K562 treated with DMSO at 1 percent for 24 hours (cell line): ENCODE data around the gene C2orf68. TPM values are rescaled to one million over a fixed set of nuclear protein-coding genes. Genes with fewer than 3 reads are reported as not detected.

Source experiments
- total RNA-seq: library from RNA; unstranded; fragments of 300-600 nt; gene quantifications from 2 replicates; pipeline ENCODE4 v1.2.3, GENCODE V29; 2022; ENCODE audit warnings: low read depth; ENCODE audit not compliant: insufficient read depth

Gene C2orf68
- 42.4 and 47.8 TPM in 2 replicates for total RNA-seq

GRCh38 chr2:85611705-85612587 lies at the start of gene C2orf68:
Gene C2orf68 (minus strand): TSS chr2:85612066. CDS start chr2:85611984, 82 bp downstream.

GRCh38 chr2:85602476-85603234 lies 9.2 kb downstream of the C2orf68 start, which contains the start of gene TMEM150A:
Gene TMEM150A (minus strand): TSS chr2:85602698. CDS start chr2:85601948, 750 bp downstream.

GRCh38 chr2:85595301-85596025 lies 16.4 kb downstream of the C2orf68 start, which contains the start of gene RNF181:
Gene RNF181 (plus strand): TSS chr2:85595745. CDS start chr2:85595764, 19 bp downstream.

GRCh38 chr2:85584354-85584856 lies 27.5 kb downstream of the C2orf68 start, which contains the start of gene VAMP5:
Gene VAMP5 (plus strand): TSS chr2:85584431. CDS start chr2:85584491, 60 bp downstream.

GRCh38 chr2:85577386-85578242 lies 34.3 kb downstream of the C2orf68 start, which contains the start of gene VAMP8:
Gene VAMP8 (plus strand): TSS chr2:85577586. CDS start chr2:85577647, 61 bp downstream.

GRCh38 chr2:85561280-85562212 lies 50.3 kb downstream of the C2orf68 start, which contains the start of gene GGCX:
Gene GGCX (minus strand): TSS chr2:85561493. CDS start chr2:85561428, 65 bp downstream.

Other genes with a start within 250 kb of the C2orf68 start
- gene CAPG, start 201.7 kb downstream of the C2orf68 start, total RNA-seq = 125 and 132 TPM in 2 replicates
- 0.76 TPM in 1 of 2 replicates, not detected in the other for gene SH2D6, start 193.4 kb downstream of the C2orf68 start, total RNA-seq
- gene MAT2A, start 72.9 kb downstream of the C2orf68 start, total RNA-seq = 115 and 128 TPM in 2 replicates
- gene GGCX, start 50.6 kb downstream of the C2orf68 start, total RNA-seq = 27.4 and 29.3 TPM in 2 replicates
- 164 and 167 TPM in 2 replicates for gene VAMP8, start 34.5 kb downstream of the C2orf68 start, total RNA-seq
- gene VAMP5, start 27.6 kb downstream of the C2orf68 start, total RNA-seq = 2.6 and 5.3 TPM in 2 replicates
- 272 and 273 TPM in 2 replicates for gene RNF181, start 16.3 kb downstream of the C2orf68 start, total RNA-seq
- gene TMEM150A, start 9.4 kb downstream of the C2orf68 start, total RNA-seq = 23.7 and 25.1 TPM in 2 replicates
- 87.7 and 99.2 TPM in 2 replicates for gene USP39, start 4.1 kb upstream of the C2orf68 start, total RNA-seq
- gene SFTPB, start 56.1 kb upstream of the C2orf68 start, total RNA-seq = not detected in 2 replicates
- gene GNLY, start 82.3 kb upstream of the C2orf68 start, total RNA-seq = not detected in 2 replicates
- 0.51 TPM in 1 of 2 replicates, not detected in the other for gene ATOH8, start 141.9 kb upstream of the C2orf68 start, total RNA-seq